Activated CD8-positive, alpha-beta T cell treated with anti-CD3 and anti-CD28 coated beads for 36 hours (primary cell): ENCODE data around the gene LRRC15. TPM values are rescaled to one million over a fixed set of nuclear protein-coding genes. Genes with fewer than 3 reads are reported as not detected.

ENCODE experiments used
- ATAC-seq: fragments of 200-7000 bp; cut with Tn5 transposase; one replicate; pipeline ENCODE4 v1.10.0; 2021; ENCODE audit warnings: mild to moderate bottlenecking, moderate library complexity
- CTCF ChIA-PET: fragments of 350-600 bp; sonication (Branson Sonifier 250); formaldehyde crosslinking; loops from one replicate; lab custom pipeline; 2021; ENCODE audit warnings: antibody characterized with exemption; lab: Charles Lee
- POLR2A ChIA-PET: fragments of 350-600 bp; sonication (Branson Sonifier 250); formaldehyde crosslinking; loops from one replicate; lab custom pipeline; 2021; ENCODE audit warnings: antibody characterized with exemption; lab: Charles Lee
- DNase-seq: peaks from one replicate; pipeline ENCODE4 v3.0.0-alpha.2; 2020
- H3K27ac Mint-ChIP-seq: one replicate; pipeline ENCODE4 v1.8.0; 2021; ENCODE audit warnings: mild to moderate bottlenecking, mixed read lengths
- H3K27me3 Mint-ChIP-seq: one replicate; pipeline ENCODE4 v1.8.0; 2021; ENCODE audit warnings: mixed read lengths
- H3K36me3 Mint-ChIP-seq: one replicate; pipeline ENCODE4 v1.8.0; 2021; ENCODE audit warnings: low read depth, mixed read lengths
- H3K4me1 Mint-ChIP-seq: one replicate; pipeline ENCODE4 v1.8.0; 2021; ENCODE audit warnings: low read depth, mixed read lengths
- H3K4me3 Mint-ChIP-seq: one replicate; pipeline ENCODE4 v1.8.0; 2021; ENCODE audit warnings: mild to moderate bottlenecking, moderate library complexity, mixed read lengths
- H3K9me3 Mint-ChIP-seq: one replicate; pipeline ENCODE4 v1.8.0; 2021; ENCODE audit warnings: mixed read lengths
- intact Hi-C: fragments of 100-400 bp; cut with micrococcal nuclease; formaldehyde crosslinking; loops from one replicate; pipeline ENCODE4 v1.10.0; 2022
- total RNA-seq, 2 experiments: library from RNA; stranded (reverse); gene quantifications; one replicate each; pipeline ENCODE4 v1.2.3, GENCODE V29; 2021
- TF ChIP-seq, protein P1 (sequence below): fragments of 200-600 bp; IDR thresholded peaks from one replicate; pipeline ENCODE4 v1.8.0; 2022; ENCODE audit warnings: antibody characterized with exemption, mild to moderate bottlenecking

The LRRC15 gene
- total RNA-seq, 2 experiments from 2014 or later, result not detected

DNA sequence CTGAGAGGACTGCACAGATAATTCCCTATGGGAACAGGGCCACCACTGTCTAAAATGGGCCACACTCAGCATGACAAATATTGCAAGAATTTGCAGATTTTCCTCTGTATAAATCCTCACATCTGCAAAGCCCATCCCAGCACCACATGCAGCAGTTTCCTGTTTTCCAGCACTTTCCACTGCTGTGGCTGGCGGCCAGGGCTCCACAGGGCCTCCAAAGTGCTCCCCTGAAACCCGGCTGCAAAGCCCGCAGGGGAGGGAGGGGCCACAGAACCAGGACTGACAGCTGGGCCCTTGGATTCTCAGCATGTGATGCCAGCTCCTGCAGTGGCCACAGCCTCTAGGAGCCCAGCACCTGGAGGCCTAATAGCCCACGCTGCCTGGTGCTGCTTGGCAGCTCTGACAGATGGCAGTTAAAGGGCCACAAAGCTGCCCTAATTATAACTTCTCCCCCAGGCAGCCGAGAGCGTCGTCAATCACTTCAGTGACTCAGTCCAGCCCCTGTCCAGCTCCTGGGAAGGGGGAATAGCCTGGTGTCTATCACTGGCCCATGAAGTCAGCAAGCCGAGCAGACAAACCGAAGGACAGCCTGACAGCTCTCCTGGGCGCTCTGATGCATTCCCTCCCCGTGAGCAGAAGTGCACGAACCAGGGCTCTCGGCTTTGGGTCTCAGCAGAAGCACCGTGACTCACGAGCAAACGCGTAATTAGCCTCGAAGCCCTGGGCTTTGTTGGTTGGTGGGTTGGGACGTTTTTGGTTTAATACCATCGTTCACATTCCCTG is 4.7 kb downstream of the LRRC15 start:
- intact Hi-C loops, result no loop called here
- Mint-ChIP-seq H3K9me3 (no peaks in the 10 kb centered on the region), H3K27me3 (peaks cover 20% of the 10 kb centered on the region), H3K4me1 (no peaks in the 10 kb centered on the region), H3K27ac (no peak overlapping the region), H3K36me3 (no peaks in the 10 kb centered on the region), H3K4me3 (no peak overlapping the region)
- ChIA-PET POLR2A (no interaction called here), CTCF (interaction anchor here (1.5 to 4.7 kb wide), 4 partner anchors 21 to 39 kb away, joined by 4 to 22 read pairs (median 4); no protein-coding TSS in a partner anchor)
- ATAC-seq (no peak), DNase-seq (no peak)
- TF ChIP-seq, protein P1, sequence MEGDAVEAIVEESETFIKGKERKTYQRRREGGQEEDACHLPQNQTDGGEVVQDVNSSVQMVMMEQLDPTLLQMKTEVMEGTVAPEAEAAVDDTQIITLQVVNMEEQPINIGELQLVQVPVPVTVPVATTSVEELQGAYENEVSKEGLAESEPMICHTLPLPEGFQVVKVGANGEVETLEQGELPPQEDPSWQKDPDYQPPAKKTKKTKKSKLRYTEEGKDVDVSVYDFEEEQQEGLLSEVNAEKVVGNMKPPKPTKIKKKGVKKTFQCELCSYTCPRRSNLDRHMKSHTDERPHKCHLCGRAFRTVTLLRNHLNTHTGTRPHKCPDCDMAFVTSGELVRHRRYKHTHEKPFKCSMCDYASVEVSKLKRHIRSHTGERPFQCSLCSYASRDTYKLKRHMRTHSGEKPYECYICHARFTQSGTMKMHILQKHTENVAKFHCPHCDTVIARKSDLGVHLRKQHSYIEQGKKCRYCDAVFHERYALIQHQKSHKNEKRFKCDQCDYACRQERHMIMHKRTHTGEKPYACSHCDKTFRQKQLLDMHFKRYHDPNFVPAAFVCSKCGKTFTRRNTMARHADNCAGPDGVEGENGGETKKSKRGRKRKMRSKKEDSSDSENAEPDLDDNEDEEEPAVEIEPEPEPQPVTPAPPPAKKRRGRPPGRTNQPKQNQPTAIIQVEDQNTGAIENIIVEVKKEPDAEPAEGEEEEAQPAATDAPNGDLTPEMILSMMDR, result no peak

DNA sequence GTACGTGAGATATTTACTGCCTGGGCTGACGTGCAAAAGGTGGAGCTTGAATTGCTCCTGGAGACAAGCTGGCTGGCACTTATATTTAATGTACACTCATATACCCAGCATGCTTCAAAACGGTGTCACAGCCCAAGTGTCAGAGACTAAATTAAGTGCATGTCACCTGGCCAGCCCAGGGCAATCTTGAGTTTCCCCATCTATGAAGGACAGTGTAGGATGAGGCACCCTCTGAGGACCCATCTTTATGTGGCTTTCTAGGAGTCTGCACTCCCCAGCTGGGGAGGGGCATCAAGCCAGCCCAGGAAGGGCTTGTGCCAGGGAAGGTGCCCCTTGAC is 5.3 kb downstream of the LRRC15 start:
- no peak for ATAC-seq
- TF ChIP-seq, protein P1, result no peak
- no peaks in the 10 kb centered on the region for H3K4me1 Mint-ChIP-seq
- no peaks in the 10 kb centered on the region for H3K9me3 Mint-ChIP-seq
- H3K4me3 Mint-ChIP-seq, result no peak overlapping the region
- ChIA-PET POLR2A (no interaction called here), CTCF (interaction anchor here (1.5 to 4.7 kb wide), 4 partner anchors 20 to 40 kb away, joined by 4 to 22 read pairs (median 4); no protein-coding TSS in a partner anchor)
- intact Hi-C loops, result no loop called here
- no peak for DNase-seq
- no peak overlapping the region for H3K27ac Mint-ChIP-seq
- peaks cover 17% of the 10 kb centered on the region for H3K27me3 Mint-ChIP-seq
- H3K36me3 Mint-ChIP-seq, result no peaks in the 10 kb centered on the region

DNA sequence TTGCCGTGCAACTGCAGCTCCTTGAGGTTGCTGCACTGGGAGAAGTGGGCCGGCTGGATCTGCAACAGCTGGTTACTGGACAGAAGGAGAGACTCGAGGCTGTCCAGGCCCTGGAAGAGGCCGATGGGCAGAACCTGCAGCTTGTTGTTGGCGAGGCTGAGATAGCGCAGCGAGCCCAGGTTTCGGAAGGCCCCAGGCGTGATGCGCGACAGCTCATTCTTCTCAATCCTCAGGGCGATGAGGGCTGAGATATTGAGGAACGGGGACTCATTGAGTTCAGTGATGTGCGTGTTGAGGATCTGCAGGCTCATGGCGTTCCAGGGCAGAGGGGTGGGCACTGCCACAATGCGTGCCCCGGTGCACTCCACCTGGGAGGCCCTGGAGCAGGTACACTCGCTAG is 9.0 kb downstream of the LRRC15 start:
- Mint-ChIP-seq H3K36me3 (no peaks in the 10 kb centered on the region), H3K4me3 (no peak overlapping the region), H3K27ac (no peak overlapping the region), H3K27me3 (no peaks in the 10 kb centered on the region), H3K4me1 (no peaks in the 10 kb centered on the region), H3K9me3 (no peaks in the 10 kb centered on the region)
- ChIA-PET CTCF (interaction anchor here (1.0 to 1.1 kb wide), 3 partner anchors 15 to 26 kb away, joined by 3 to 6 read pairs (median 5); no protein-coding TSS in a partner anchor), POLR2A (no interaction called here)
- TF ChIP-seq, protein P1, result no peak
- ATAC-seq (no peak), DNase-seq (no peak)
- intact Hi-C loops, result no loop called here

DNA sequence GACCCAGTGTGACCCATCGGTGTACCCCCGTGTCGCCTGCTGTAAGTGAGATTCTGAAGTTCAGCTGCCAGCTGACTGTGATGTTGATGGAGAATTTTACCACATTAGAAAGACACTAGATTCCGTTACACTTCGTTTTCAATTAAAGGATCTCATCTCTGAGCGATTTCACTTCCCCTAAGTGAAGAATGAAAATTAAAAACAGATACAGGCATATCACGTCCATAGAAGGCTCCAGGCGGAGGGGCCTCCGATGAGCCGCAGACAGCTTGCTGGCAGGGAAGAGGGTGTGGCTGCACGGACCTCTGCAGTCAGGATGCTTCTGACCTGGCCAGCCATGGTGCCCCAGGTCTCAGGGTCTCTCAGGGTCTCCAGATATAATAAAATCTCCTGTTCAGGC is 11.9 kb downstream of the LRRC15 start:
- Mint-ChIP-seq H3K36me3 (no peaks in the 10 kb centered on the region), H3K4me3 (no peak overlapping the region), H3K27me3 (no peaks in the 10 kb centered on the region), H3K9me3 (no peaks in the 10 kb centered on the region), H3K27ac (no peak overlapping the region), H3K4me1 (no peaks in the 10 kb centered on the region)
- no peak for ATAC-seq
- ChIA-PET CTCF (interaction anchor here (1.4 to 5.2 kb wide), 2 partner anchors 13 to 16 kb away, joined by 4 to 39 read pairs; no protein-coding TSS in a partner anchor), POLR2A (interaction anchor here (0.5 to 1.4 kb wide), 3 partner anchors 12 to 227 kb away, joined by 3 to 6 read pairs (median 3); no protein-coding TSS in a partner anchor)
- DNase-seq, result no peak
- TF ChIP-seq, protein P1, result no peak
- intact Hi-C loops, result no loop called here

DNA sequence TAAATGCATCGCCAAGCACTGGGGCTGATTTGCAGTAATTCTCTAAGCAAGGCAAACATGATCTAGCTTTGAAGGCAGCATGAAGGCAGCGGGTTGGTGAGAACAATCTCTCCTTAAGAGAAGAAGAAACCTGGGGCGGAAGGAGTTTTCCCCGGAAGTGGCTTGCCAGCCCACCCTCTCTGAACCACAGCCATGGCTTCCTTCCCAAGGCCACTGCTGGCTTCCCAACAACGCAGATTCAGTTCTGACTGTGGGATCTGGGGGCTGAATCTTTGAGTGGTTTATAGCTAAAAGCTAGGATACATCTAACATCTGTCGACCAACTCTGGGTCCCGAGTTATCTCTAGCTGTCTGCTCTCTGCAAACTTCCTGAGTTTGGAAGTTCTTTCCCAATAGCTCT is 14.2 kb downstream of the LRRC15 start:
- no peaks in the 10 kb centered on the region for H3K27me3 Mint-ChIP-seq
- CTCF ChIA-PET, result interaction anchor here (0.9 to 5.2 kb wide), 3 partner anchors 11 to 40 kb away, joined by 3 to 39 read pairs (median 5); no protein-coding TSS in a partner anchor
- TF ChIP-seq, protein P1, result no peak
- H3K9me3 Mint-ChIP-seq, result no peaks in the 10 kb centered on the region
- intact Hi-C loops, result no loop called here
- H3K4me3 Mint-ChIP-seq, result no peak overlapping the region
- POLR2A ChIA-PET, result no interaction called here
- H3K4me1 Mint-ChIP-seq, result no peaks in the 10 kb centered on the region
- DNase-seq, result no peak
- no peaks in the 10 kb centered on the region for H3K36me3 Mint-ChIP-seq
- no peak for ATAC-seq
- H3K27ac Mint-ChIP-seq, result no peak overlapping the region
